Measurements from ENCODE around the gene TMEM59L.

TMEM59L gene

GRCh38 chr19:18603255-18603957, 9.3 kb upstream of the TMEM59L start:
- TF ChIP-seq, protein P1, sequence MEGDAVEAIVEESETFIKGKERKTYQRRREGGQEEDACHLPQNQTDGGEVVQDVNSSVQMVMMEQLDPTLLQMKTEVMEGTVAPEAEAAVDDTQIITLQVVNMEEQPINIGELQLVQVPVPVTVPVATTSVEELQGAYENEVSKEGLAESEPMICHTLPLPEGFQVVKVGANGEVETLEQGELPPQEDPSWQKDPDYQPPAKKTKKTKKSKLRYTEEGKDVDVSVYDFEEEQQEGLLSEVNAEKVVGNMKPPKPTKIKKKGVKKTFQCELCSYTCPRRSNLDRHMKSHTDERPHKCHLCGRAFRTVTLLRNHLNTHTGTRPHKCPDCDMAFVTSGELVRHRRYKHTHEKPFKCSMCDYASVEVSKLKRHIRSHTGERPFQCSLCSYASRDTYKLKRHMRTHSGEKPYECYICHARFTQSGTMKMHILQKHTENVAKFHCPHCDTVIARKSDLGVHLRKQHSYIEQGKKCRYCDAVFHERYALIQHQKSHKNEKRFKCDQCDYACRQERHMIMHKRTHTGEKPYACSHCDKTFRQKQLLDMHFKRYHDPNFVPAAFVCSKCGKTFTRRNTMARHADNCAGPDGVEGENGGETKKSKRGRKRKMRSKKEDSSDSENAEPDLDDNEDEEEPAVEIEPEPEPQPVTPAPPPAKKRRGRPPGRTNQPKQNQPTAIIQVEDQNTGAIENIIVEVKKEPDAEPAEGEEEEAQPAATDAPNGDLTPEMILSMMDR (IDR thresholded peaks at IDR 0.05; ENCODE audit: low read depth, low read length, missing control alignments): no peak
- no peak overlapping the region for H3K4me3 ChIP-seq (replicated peaks; ENCODE audit: low read depth, low read length)
- DNase-seq (ENCODE audit: extremely low read depth, low read depth): no peak

- DNase-seq (ENCODE audit: extremely low read depth, low read depth): no peak
- no peak overlapping the region for H3K4me3 ChIP-seq (replicated peaks; ENCODE audit: low read depth, low read length)
- TF ChIP-seq, protein P1 (IDR thresholded peaks at IDR 0.05; ENCODE audit: low read depth, low read length, missing control alignments): no peak
Observed at GRCh38 chr19:18603958-18604819, 8.5 kb upstream of the TMEM59L start.

- TF ChIP-seq, protein P1 (IDR thresholded peaks at IDR 0.05; ENCODE audit: low read depth, low read length, missing control alignments): no peak
- no peak overlapping the region for H3K4me3 ChIP-seq (replicated peaks; ENCODE audit: low read depth, low read length)
Observed at GRCh38 chr19:18604820-18605159, 7.9 kb upstream of the TMEM59L start.

DNA sequence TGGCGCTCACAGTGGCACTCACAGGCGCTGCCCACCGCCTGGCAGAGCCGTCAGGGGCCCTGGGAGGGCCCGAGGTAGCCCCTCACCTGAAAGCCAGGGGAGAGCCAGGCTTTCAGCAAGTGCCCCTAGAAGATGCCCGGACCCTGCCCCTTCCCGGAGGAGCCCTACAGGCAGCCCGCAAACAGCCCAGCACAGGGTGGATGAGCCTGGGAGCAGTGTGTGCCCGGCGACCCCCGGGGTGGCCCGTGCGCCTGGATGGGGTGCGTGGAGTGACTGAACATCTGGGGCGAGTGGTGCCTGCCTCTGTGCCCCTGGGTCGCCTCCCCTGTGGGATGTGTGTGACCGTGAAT, 7.5 kb upstream of the TMEM59L start:
- H3K4me3 ChIP-seq (replicated peaks; ENCODE audit: low read depth, low read length): no peak overlapping the region
- DNase-seq (ENCODE audit: extremely low read depth, low read depth): no peak
- TF ChIP-seq, protein P1 (IDR thresholded peaks at IDR 0.05; ENCODE audit: low read depth, low read length, missing control alignments): no peak

More at GRCh38 chr19:18604820-18605159, 7.9 kb upstream of the TMEM59L start:
- no peak for DNase-seq (ENCODE audit: extremely low read depth, low read depth)

DNA sequence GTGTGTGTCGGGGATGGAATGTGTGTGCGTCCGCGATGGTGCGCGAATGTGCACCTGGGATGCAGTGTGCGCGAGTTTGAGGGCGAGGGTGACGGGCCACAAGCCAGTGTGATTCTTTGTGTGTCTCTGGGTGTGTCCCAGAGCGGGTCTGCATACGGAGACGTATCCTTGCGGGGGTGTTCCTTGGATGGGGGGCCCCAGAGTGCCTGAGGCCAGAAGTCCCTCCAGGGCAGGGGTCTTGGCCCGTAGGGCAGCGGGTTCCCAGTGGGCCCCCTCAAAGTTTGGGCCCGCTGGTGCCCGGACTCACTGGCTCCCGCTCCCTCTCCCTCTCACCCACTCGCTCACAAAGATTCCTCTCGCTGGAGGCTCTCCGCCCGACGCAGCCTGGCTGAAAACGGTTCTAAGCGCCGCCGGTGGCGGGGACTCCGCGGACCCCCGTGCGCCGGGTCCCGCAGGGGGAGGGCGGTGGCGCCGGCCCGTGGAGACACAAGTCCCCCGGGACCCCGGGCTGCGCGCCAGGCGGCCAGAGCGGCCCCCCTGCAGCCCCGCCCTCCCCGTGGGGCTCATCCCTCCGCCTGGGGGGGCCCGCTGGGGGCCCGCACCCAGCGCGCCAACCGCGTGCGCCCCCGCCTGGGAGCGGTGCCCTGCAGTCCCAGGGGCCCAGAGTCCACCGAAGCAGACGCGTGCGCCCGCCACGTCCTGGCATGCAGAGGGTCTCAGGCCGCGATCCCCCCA, 7.0 kb upstream of the TMEM59L start:
- TF ChIP-seq, protein P1 (IDR thresholded peaks at IDR 0.05; ENCODE audit: low read depth, low read length, missing control alignments): no peak
- DNase-seq (ENCODE audit: extremely low read depth, low read depth): no peak
- no peak overlapping the region for H3K4me3 ChIP-seq (replicated peaks; ENCODE audit: low read depth, low read length)

DNA sequence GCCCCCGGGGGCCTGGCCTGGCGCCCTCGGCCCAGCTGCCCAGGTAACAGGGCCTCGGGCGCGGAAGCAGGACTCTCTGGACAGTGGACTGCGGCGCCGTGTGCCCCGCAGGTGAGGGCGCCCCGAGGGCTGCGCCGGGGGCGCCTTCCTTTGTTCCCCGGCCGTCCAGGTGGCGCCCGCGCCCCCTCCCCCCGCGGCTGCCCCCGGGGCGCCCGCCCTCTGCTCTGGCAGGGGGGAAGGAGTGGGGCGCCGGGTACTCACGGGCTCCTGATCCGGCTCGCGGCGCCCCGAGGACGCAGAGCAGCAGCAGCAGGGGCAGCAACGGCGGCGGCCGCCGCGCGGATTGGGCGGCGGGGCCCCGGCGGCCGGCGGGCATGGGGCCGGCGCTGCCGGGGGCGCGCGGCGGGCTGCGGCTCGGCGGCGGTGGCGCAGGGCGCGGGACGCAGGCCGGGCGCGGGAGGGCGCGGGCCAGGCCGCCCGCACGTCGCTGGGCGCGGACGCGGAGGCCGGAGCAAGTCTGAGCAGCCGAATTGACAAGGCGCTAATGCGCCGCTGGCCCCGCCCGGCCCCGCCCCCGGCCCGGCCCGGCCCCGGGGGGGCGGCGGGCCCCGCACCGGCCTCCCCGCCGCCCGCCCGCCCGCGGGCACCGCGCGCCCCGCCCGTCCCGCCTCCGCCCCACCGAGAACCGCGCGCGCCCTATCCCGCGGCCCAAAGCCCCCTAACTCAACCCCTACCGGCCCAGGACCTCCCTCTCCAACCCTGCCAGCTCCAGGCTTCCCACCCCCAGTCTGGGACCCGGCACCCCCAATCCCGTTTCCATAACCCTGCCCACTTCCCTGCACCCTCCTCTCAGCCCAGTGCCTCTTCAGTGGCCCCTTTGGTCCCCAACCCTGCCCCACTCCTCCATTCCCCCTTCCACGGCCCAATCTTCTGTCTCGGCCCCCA, 6.1 kb upstream of the TMEM59L start, which contains the start of gene CRLF1:
CRLF1 (minus strand) TSS at position 519 of the 945 bp plus-strand sequence; CDS start at position 376, 143 bp downstream.
- no peak for DNase-seq (ENCODE audit: extremely low read depth, low read depth)
- TF ChIP-seq, protein P1 (IDR thresholded peaks at IDR 0.05; ENCODE audit: low read depth, low read length, missing control alignments): no peak

More for the DNA sequence above, 6.1 kb upstream of the TMEM59L start, which contains the start of gene CRLF1:
- H3K4me3 ChIP-seq (replicated peaks; ENCODE audit: low read depth, low read length): no peak within 1 kb of the TSS
